AG09309 (cell line): ENCODE results near the gene ZDHHC9.

Experiments
- DNase-seq: peaks from one replicate; pipeline ENCODE4 v3.0.0-alpha.2; 2010; ENCODE audit warnings: low read depth
- H3K4me3 ChIP-seq: 2 replicates; pipeline ENCODE4 v1.5.1; 2011; ENCODE audit warnings: mild to moderate bottlenecking, low read depth, low read length, moderate library complexity; ENCODE audit not compliant: control insufficient read depth
- TF ChIP-seq, protein P1 (sequence below): IDR thresholded peaks from 2 replicates; pipeline ENCODE4 v1.5.1; 2011; ENCODE audit warnings: mild to moderate bottlenecking, low read depth, low read length, inconsistent platforms; ENCODE audit not compliant: insufficient read depth, control insufficient read depth; ENCODE audit errors: missing control alignments

Gene ZDHHC9

DNA sequence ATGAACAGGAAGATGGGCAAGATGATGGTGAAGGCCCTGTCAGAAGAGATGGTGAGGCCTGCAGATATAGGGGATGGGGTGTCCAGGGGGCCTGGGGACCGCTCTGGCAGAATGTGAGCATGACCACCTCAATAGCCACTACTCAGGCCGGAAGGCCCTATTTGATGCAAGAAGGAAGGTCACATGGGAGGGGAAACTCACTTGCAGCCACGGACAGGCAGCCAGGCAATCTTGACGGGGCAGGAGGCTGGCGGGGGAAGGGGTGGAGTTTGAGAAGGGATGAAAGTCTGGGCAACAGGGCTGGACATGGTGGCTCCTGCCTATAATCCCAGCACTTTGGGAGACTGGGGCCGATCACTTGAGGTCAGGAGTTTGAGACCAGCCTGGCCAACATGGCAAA, 55.2 kb downstream of the ZDHHC9 start:
- TF ChIP-seq, protein P1, sequence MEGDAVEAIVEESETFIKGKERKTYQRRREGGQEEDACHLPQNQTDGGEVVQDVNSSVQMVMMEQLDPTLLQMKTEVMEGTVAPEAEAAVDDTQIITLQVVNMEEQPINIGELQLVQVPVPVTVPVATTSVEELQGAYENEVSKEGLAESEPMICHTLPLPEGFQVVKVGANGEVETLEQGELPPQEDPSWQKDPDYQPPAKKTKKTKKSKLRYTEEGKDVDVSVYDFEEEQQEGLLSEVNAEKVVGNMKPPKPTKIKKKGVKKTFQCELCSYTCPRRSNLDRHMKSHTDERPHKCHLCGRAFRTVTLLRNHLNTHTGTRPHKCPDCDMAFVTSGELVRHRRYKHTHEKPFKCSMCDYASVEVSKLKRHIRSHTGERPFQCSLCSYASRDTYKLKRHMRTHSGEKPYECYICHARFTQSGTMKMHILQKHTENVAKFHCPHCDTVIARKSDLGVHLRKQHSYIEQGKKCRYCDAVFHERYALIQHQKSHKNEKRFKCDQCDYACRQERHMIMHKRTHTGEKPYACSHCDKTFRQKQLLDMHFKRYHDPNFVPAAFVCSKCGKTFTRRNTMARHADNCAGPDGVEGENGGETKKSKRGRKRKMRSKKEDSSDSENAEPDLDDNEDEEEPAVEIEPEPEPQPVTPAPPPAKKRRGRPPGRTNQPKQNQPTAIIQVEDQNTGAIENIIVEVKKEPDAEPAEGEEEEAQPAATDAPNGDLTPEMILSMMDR, result no peak
- H3K4me3 ChIP-seq, result no peak overlapping the region
- no peak for DNase-seq

DNA sequence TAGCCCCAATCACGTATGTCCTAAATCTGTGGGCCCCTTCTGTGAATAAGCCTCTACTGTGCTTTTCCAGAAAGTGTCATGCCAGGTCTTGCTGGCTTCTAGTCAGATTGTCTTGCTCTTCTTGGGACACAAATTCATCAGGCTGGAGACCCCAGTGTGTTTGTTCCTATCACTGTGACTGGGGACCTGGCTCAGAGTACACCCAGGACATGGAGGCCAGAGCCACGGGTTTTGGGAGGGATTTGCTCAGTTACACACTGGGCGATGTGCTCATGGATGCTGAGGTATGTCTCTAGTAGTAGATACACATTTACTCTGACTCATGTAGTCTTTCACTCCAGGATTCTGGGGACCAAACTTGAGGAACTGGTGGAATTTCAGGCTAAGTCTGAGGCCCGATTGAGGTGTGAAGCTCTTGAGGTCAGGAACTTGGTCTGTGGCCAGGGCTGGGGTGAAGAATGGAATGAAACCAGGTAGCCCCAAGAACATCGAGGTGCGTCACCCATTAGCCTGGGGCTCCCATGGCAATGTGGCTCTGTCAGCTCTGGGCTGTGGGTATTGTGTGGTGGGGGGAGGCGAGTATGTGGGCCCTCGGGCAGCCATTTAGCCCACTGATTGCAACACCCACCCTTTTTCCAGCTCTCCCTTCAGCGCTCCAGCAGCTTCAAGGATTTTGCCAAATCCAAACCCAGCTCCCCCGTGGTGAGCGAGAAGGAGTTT, 56.2 kb downstream of the ZDHHC9 start:
- TF ChIP-seq, protein P1, result no peak
- DNase-seq, result no peak
- no peak overlapping the region for H3K4me3 ChIP-seq

DNA sequence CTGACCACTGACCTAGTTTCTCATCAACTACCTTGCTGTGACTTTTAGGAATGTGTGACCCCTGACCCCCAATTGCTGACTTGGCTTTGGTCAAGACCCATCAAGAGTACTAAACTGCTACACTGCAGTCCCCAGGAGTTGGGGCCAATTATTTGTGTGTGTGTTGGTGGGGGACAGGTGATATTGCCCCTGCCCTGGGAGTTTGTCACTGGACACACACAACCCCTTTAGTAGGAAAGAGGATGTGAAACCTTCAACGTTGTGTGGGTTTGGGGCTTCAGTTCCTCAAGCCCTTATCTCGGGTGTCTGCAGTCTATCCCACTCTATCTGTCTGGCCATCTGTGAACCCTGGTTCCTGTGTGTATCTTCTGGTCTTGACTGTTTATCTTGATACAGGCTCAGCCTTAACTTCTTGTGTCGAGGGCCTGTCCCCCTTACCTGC, 57.5 kb downstream of the ZDHHC9 start:
- H3K4me3 ChIP-seq, result no peak overlapping the region
- DNase-seq, result no peak
- TF ChIP-seq, protein P1, result no peak

DNA sequence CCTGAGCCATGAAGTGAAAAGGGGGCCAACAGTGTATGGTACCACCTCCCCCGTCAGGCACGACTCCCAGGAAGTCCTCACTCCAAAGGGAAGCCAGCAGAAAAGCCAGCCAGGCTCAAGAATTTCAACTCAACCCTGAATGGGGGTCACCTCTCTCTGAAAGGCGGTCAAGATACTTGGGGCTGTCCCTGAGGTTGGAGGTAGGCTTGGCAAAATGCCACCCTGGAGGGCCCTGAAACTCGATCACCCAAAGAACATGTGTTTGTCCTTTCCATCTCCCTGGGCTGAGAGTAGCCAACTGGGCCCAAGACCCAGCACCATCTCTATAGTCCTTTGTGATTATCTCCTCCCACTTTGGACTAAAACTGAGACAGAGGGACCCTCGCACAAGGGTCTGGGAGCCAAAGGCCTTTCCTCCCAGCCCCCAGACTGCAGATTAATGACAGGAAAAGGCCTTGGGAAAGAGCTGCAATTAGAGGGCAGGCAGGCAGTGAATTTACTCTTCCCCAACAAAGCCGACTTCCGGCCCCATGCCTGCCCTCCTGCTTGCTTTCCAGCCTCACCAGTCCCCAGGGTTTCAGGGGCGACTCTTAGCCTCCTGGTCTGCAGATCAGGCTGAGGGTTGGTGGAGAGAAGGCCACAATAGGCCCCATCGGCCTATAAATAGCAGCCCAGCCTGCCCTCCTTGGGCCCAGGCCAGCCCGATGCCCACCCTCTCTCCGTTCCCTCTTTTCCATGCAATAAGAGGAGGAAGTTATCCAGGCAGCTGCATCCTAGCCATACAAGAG, 58.3 kb downstream of the ZDHHC9 start:
- no peak for DNase-seq
- TF ChIP-seq, protein P1, result no peak
- no peak overlapping the region for H3K4me3 ChIP-seq

DNA sequence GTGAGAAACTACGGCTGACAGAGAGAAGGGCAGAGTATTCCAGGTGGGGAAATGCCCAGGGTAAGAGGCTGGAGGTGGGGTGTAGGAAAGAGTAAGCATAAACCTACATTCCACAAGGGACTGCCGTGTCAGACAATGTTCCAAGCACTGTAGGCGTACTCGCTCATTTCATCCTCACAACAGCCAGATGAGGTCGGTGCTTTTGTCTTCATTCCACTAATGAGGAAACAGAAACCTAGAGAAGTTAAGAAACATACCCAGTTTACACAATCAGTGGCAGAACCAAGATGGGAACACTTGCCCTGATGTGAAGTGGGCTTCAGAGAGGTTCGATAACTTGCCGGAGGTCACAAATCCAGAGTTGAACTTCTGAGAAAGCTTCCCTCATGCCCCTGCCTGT, 59.3 kb downstream of the ZDHHC9 start:
- no peak overlapping the region for H3K4me3 ChIP-seq
- DNase-seq, result no peak
- TF ChIP-seq, protein P1, result no peak

DNA sequence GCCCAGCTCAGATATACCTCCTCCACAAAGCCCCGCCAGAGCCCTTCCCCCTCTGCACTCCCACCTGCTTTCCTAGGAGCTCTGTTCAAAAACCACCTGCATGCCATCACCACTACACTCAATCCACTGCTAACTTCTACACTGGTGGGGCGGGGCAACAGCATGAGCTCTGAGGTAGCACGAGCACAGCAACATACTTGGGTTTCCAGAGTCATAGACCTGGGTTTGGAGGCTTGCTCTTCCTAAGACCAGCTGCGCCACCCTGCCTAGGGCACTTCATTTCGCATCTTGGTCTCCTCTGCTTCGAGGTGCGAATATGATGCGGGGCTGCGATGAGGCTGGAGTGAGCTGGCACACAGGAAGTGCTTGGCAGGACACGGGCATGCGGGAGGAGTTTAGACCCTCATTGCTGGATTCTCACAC, 60.4 kb downstream of the ZDHHC9 start:
- DNase-seq, result no peak
- TF ChIP-seq, protein P1, result no peak
- H3K4me3 ChIP-seq, result no peak overlapping the region
